GM12892 (cell line): ENCODE data around the gene TEC.

Experiments
- POLR2A ChIP-seq: IDR thresholded peaks from 2 replicates; pipeline ENCODE4 v1.6.1; 2011; ENCODE audit warnings: low read depth, low read length, control low read depth
- TAF1 ChIP-seq: IDR thresholded peaks from 2 replicates; pipeline ENCODE4 v1.6.1; 2011; ENCODE audit warnings: low read depth, mild to moderate bottlenecking, control low read depth, low read length, borderline replicate concordance

DNA sequence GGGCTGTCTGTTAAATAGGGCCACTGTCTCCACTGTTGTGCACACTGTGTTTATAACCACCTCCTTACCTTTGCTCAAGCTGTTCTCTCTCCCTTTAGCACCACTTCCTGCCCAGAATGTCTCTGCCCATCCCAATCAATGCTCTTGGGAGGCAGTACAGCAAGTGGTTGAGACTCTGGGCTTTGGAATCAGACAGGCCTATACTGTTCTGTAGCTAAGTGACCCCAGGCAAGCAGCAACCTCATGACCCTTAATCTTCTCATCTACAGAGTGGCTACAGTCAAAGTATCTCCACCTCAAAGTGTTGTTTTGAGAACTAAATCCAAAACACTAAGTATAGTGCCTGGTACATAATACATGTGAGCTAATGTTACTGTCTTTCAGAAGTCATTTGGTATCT is 131.8 kb downstream of the TEC start:
- TF ChIP-seq POLR2A, result no peak
- TF ChIP-seq TAF1, result no peak
